NK-92 (cell line): ENCODE data around the gene POLL.

ENCODE experiments used
- DNase-seq: peaks from one replicate; lab custom pipeline; 2025; ENCODE audit not compliant: unreplicated experiment; lab: John Stamatoyannopoulos, UW

POLL gene

DNA sequence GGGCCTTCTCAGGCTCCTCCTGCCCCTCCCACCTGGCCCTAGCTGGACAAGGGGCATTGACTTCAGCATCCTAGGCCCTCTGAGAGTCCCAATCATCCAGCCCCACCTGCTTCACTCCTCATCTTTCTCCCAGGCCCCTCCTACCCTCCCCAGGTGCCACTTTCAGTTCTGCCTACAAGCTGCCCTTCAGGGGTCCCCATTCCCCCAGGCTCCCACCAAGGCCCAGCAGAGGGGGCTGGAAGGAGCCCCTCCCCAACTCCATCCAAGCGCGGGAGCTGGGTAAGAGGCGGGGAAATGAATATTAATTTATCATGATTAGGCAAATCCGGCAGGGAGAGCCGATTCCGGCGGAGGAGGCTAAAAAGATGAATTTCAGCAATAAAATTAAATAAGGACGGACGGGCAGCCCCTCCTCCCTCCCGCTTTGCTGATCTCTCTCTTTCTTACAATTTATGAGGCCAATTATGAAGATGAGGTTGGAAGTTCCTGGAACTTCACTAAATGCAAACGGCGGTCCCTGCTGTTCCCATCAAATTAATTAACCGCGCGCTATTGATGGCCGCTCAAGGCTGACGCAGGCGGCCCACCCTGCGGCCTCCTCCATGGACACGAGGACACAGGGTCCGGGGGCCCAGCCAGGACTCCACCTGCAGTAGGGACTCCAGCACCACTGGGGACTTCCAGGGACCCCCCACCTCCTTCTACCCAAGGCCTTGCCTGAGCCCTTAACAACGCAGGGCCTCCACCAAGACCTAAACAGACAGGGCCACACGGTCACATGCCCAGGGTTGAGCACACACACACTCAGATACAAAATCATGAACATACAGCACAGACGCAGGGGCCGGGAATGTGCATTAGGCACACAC lies 13.9 kb downstream of the POLL start:
- DNase-seq = no peak

DNA sequence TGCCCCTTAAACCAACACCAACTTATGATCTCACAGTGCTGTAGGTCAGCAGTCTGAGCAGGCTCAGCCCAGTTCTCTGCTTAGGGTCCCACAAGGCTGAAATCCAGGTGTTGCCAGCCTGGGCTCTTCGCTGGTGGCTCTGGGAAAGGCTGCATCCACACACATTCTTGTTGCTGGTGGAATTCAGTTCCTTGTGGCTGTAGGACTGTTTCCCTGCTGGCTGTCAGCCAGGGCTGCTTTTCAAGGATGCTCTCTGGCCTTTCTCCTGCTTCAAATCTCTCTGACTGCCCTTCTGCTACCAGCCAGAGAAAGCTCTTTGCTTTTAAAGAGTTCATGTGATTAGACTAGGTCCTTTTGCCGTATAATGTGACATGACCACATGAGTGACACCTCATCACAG lies 15.3 kb downstream of the POLL start:
- DNase-seq = no peak

DNA sequence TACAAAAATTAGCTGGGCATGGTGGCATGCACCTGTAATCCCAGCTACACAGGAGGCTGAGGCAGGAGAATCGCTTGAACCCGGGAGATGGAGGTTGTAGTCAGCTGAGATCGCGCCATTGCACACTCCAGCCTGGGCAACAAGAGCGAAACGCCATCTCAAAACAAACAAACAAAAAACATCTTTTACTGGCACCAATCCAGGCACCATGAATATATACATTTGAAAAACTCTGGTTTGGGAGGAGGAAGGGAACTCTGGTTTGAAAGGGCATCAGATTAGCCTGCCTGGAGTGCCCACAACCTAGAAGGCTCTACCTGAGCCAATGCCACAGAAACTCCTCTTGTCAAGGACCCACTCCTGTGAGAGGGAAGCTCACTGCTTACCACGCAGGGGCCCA lies 15.9 kb downstream of the POLL start:
- no peak for DNase-seq

DNA sequence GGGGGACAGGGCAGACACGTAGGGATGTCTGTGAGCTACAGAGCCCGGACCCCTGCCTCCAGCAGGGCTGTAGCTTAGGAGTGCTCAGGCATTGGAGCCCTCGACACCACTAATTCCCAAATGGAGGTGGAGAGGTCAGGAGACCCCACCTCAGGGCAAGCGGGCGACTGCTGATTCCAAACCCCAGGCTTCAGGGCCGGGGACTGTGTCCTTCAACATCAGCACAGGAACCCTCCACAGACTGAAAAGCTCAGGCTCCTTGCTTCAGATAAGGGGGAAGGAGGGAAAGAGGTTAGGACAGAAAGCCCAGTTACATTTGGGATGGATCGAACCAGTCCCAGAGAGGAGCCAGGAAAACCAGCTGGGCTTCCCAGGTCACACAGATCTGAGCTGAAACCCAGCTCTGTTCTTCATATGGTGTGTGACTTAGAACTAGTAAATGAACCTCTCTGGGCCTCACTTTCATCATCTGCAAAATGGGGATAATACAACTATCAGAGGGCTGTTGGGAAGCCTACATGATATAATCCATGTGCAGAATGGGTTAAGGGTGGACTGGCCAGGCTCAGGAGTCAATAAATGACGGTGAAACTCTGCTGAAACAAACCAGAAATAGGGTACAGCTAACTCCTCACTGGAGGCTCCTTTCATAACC lies 16.7 kb downstream of the POLL start:
- DNase-seq = no peak

DNA sequence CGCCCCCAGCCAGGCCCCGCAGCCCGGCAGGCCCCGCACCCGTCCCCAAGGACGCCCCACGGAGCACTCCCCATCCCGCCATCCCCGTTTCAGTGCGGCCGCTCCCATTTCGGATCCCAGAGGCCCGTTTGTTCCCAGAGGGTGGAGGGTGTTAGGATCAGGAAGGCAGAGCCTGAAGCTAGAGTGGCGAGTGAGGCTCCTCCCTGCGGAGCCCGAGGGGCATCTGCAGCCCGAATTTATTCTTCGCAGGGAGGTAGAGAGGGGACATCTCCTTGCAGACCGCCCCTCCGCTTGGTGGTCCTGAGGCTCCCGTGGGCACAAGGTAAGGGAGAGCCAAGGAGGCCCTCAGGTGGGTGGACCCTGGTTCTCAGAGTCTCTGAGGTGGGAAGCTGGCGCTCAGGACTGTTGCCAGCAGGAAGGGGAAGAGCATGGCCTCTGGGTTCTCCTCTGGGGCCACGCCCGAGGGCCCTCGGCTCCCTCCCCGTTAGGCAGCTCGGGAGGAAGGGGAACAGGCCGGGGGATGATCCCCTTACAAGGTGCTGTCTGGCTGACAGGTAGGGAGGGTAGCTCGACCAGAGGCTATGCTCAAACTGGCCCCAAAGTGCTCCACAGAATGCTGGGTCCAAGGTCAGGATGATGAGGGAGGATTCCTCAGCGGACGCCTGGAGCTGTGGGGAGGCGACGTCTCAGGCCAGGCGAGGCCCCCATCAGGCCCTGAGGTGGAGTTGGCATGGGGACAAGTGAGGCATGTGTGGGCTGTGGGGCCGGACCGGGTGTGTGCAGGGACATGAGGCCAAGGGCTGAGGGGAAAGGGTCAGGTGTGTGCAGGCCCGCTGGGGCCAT lies 17.4 kb downstream of the POLL start:
- DNase-seq = no peak

DNA sequence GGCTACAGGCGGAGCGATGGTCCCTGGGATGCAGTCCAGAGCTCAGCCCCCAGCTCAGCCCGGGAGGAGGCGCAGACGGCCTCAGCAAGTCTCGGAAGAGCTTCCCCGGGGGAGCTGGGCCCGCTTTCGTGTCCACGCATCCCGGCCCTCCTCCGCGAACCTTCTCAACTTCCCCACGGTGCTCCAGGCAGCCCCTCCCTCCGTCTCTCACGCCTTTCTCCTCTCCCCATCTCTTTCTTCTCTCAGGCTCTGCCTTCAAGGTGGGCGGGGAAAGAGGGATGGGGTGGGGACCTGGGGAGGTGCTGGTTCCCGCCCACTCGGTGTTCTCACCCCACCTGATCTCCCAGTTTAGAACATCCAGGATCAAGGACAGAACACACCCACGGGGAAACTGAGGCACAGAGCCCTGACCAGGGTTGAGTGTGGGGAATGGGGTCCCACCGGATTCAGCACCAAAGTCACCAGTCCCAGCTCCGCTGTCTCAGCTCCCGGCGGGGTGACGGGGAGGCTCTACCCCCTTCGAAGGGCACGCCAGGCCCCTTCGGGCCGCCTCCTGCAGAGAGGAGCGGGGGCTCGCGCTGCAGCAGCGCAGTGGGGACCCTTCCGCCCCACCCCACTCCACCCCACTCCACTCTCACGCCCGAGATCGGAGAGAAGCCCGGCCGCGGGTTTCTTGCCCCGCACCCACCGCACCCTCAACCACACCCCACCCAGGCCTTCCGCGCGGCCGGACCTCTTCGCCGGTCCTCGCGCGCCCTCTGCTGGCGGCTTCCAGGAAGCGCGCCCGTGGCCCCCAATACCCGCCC lies 18.2 kb downstream of the POLL start:
- no peak for DNase-seq

DNA sequence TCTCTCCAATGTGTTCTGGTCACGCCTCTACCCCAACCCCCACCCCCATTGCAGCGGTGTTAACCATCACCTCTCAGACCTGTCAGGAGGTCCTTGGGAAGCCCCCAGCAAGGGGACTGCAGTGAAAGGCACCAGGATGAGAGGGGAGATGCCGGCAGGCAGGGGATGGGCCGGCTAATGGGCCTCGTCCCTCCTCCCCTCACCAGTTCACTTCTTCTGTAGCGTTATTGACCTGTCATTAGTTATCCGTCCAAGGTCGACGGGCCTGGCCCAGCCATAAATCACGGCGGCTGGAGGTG lies 18.8 kb downstream of the POLL start:
- DNase-seq = no peak

DNA sequence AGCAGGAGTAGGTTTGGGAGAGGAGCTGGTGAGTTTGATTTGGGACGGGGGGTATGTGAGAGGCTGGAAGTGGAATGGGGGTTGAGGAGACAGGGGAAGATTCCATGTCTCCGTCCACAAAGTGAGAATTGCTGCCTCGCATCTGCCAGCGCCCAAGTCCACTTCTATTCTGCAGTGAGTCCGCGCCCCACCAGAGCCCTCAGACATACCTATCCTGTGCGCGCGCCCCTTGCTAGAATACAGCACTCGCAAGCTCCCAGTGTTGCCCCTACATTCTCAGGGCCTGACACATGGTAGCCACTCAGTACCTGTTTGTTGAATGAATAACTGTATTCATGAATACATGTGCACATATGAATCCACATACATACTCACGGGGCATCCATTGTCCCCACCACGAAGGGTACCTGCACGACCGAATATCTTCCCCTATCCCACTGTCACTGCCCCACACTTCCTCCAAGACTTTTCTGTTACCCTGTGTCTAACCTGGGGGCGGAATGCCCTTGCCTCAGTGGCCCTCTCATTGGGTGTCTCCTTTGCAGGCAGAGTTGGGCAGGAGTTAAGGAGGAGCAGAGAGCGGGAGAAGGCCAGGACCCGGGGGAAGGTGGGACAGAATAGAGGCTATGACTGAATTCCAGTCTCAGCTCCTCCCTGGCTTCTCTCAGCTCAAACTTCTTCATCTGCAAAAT lies 19.9 kb downstream of the POLL start:
- DNase-seq = no peak

DNA sequence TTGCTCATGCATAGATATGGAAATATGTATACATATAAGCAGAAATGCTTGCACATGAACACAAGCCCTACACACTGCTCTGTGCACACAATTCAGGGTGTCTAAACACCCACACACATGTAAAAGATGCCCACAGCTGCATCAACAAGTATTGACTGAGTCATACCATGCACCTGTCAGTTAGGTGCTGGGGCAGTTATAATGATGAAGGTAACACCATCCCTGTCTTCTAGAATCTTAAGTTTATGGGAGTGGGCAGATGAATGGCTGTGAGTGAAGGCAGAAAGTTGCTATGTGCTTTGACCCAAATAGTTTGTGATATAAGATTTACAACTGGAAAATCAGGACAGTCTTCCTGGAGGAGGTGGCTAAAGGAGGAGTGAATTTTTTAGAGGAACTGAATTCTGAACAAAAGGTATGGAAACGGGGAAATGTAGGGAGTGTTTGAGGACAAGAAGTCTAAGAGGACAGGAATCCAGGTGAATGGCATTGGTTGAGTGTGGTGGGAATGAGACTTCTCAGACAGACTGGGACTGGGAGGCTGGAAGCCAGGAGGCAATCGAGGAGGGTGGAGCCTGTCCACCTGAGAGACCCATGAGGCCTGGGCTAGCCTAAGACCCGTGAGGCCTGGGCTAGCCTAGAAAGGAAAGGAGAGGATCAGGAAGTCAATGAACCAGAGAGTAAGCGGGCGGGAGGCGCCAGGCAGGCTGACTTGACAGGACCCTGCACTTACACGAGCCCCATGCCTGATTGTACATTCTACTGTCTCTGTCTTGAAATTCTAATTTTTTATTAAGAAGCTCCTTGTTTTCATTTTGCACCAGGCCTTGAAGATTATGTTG lies 20.7 kb downstream of the POLL start:
- DNase-seq = no peak

DNA sequence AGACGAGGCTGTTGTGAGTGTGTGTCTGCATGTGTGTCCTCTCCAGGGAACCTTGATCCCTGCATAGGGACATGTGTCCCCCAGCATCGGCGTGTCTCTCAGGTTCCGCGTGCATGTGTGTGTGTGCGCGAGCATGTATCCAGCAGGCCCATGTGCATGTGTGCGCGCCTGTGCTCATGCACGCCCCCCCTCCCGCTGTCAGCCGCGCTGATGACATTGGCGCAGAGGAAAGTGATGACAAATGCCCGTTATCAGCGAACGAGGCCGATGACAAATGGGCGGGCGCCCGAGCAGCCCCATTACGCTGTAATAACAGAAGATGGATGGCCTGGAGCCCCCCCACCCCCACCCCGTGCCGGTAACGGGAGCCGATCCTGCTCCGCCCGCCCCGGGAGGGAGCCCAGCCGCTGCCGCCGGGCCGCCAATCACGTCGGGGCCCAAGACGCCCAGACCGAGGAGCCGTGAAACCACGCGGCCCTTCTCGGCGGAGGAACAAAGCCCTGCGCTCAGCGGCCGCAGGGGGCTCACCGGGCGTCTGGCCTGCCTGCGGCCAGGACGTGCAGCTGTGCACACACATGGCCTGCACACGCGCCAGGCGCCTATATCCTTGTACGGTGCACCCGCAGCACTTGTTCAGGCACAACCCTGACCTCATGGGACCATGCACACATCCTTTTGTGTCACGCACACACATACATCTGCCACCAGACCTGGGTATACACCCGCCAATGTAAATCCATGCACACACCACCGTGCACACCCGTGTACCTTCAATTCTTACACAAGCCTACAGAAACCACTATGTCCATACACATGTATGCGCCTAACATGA lies 21.5 kb downstream of the POLL start:
- DNase-seq = no peak

DNA sequence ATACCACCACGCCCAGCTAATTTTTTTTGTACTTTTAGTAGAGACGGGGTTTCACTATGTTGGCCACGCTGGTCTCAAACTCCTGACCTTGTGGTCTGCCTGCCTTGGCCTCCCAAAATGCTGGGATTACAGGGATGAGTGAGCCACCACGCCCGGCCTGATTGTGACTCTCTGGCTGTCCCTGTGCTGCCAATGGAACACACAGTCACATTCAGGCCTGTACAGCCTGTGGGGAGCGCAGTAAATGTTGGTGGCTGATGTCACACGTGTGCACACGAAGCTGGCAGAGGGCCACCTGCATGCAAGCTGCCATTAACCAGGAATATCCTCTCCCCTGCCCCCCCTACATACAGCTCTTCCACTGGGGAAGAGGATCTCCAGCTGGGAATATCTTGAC lies 22.1 kb downstream of the POLL start:
- no peak for DNase-seq

DNA sequence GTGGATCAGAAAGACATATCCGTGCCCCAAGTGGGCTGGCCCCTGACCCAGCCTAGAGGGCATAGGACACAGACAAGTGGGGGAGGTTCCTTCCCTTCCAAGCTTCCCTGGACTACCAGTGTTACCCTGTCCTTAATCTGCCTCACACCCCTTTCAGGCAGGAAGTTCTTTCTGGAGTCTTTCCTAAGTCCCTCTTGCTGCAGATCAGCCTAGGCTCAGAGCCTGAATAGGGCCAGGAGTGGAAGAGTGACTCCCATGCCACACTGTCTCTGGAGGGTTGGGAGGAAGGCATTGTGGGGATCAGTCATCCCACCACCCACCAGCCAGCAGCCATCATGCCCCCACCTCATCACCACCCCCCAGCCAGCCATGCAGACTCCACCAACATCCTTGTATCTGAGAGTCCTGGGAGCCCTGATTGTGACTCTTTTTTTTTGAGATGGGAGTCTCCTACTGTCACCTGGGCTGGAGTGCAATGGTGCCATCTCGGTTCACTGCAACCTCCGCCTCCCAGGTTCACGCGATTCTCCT lies 22.6 kb downstream of the POLL start:
- no peak for DNase-seq

DNA sequence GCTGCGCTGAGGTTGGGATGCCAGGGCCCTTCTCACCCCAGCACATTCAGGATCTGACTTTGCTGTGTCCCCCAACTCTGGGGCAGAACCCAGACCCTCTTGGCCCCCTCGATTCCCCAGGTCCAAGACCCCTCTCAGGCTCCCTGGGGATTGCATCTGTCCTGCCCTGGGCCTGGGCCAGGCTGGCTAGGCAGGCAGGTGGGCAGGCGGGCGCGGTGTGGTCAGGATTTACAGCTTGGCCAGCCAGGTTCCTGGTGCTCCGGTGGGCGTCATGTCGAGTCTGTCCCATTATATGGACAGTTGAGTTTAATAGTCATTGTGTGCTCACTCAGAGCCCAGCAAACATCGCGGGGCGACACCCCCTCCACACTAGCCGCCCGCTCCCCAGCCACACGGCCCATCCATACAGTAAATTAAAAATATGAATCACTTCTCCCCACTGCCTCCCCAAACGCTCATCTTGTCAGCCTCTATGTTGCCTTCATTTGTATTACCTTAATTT lies 23.5 kb downstream of the POLL start:
- no peak for DNase-seq

DNA sequence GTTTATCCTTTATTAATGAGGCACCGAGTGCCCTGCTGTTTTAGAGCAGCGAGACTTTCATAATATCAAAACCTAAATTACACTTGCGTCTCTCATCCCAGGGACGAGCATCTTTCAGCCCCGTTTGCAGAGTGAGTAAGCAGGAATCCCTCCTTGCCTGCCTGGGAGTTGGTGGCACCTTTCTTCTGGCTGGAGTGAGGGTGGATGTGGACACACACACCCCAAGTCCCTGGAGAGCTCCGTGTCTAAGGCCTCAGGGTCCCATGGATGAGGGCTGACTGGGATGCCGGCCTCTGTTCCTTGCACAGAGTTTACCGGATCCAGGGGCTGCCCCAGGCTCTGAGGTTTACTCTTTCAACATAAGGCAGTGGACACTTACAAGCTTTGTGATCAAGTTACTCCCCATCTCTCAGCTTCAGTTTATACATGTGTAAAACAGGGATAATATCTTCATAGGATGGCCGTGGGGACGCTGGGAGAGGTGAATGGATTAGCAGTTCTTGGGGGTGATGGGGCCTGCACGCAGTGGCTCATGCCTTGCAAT lies 24.5 kb downstream of the POLL start:
- no peak for DNase-seq

DNA sequence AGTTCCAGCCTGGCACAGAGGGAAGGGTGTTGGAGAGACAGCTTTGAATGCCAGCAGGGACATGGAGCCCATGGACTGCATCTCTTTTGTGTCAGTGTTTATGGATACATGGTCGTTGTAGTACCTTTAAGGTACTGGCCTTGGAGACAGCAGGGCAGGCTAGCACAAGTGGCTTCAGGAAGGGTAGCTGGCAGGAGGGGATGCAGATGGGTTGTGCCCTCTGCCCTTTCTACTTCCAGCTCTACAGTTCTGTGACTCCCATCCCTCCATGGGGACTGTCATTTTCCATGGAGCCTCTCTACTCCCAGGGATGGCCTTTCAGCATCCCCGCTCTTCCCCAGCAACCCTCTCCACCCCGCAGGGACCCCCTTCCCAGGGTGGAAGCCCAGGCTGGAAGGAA lies 25.1 kb downstream of the POLL start:
- DNase-seq = no peak

DNA sequence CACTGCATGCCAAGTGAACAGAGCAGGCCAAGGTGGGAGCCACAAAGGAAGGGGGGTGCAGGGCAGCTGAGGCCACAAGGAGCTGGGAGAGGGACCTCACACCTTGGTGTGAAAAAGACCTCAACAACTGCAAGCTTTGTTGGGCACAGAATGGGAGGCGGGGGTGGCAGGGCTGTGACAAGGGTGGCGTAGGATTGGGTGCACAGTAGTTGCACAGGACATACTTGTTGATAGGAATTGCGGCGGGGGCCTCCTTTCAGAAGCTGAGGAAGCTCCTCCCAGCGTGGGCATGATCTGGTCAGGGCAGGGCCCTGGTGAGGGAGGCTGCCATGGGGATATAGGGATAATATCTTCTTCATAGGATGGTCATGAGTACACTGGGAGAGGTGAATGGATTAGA lies 25.8 kb downstream of the POLL start:
- DNase-seq = no peak

DNA sequence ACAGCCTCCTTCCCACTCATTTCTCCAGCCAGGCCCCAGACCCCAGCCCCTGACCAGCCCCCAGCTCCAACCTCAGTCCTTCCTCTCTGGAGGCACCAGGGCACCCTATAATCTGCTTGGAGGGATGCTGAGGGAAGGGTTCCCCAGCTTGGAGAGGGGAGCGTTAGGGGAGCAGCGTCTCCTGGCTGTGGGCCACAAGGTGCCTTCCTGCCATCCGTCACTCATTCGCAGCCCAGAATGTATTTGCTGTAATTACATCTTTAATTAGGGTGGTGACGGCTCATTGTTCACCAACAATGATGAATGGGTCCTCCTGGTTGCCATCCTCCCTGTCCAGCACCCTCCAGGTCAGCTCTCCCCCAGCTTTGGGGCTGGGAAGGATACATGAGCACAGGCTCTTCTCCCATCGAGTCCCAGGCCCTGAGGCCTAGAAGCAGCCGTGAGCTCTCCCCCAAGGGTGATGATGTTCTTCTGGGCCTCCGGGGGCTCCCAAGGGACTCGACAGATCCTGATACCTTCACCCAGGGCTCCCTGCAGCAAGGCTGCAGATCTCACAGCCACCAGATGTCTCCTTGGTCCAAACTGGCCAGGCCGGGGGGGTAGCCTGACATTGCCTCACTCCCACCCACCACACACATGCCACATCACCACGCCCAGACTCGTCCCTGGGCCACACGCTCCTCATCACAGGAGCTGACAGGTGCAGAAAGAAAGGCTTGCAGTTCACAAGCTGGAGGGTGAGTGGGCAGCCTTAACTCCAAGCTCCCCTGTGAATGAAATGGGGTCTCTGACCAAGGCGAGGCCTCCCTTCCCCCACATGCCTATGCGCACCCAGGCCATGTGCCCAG lies 26.8 kb downstream of the POLL start:
- no peak for DNase-seq
